Keratinocyte (primary cell): ENCODE results near the gene LSG1. TPM values are rescaled to one million over a fixed set of nuclear protein-coding genes. Genes with fewer than 3 reads are reported as not detected.

ENCODE experiments used
- DNase-seq: peaks from one replicate; pipeline ENCODE4 v3.0.0-alpha.2; 2011; ENCODE audit warnings: low read depth, missing footprints, low spot score
- FAIRE-seq: peaks from 2 replicates; lab custom pipeline; 2011; peaks lifted over from hg19 to GRCh38; lab: Jason Lieb, UNC
- H2AFZ ChIP-seq: 2 replicates; pipeline ENCODE4 v1.6.0; 2012; ENCODE audit warnings: low read length, control low read depth, inconsistent platforms; ENCODE audit not compliant: control insufficient read depth
- H3K27ac ChIP-seq: 2 replicates; pipeline ENCODE4 v1.5.1; 2011; ENCODE audit warnings: low read length; ENCODE audit not compliant: control insufficient read depth, insufficient read depth
- H3K27me3 ChIP-seq: 3 replicates; pipeline ENCODE4 v1.6.0; 2011; ENCODE audit warnings: low read length; ENCODE audit not compliant: control insufficient read depth, insufficient read depth; ENCODE audit errors: extremely low read depth
- H3K36me3 ChIP-seq, 2 experiments: 2 replicates in 1 of 2; 3 replicates in 1 of 2; pipeline ENCODE4 v1.5.1; 2011; ENCODE audit warnings: low read length in 2 of 2, mild to moderate bottlenecking in 1 of 2; ENCODE audit not compliant: control insufficient read depth in 2 of 2, insufficient read depth in 2 of 2; ENCODE audit errors: extremely low read depth in 1 of 2
- H3K4me1 ChIP-seq: 3 replicates; pipeline ENCODE4 v1.5.1; 2011; ENCODE audit warnings: low read length; ENCODE audit not compliant: control insufficient read depth, insufficient read depth; ENCODE audit errors: extremely low read depth
- H3K4me2 ChIP-seq: 3 replicates; pipeline ENCODE4 v1.6.0; 2011; ENCODE audit warnings: low read depth, low read length; ENCODE audit not compliant: control insufficient read depth, insufficient read depth; ENCODE audit errors: extremely low read depth
- H3K4me3 ChIP-seq, 3 experiments: fragments of 200-600 bp in 1 of 3; sonication (generic) in 1 of 3; 2 replicates in 2 of 3; 3 replicates in 1 of 3; pipeline ENCODE4 v1.5.1; 2011 to 2016; ENCODE audit warnings: low read length in 3 of 3, mild to moderate bottlenecking in 3 of 3, control low read depth in 2 of 3, inconsistent platforms in 1 of 3, low read depth in 1 of 3, mixed read lengths in 1 of 3, mixed run types in 1 of 3, moderate library complexity in 1 of 3; ENCODE audit not compliant: control insufficient read depth in 2 of 3, insufficient read depth in 2 of 3; ENCODE audit errors: extremely low read depth in 1 of 3
- H3K79me2 ChIP-seq: 2 replicates; pipeline ENCODE4 v1.6.0; 2012; ENCODE audit warnings: low read length; ENCODE audit not compliant: control insufficient read depth, insufficient read depth
- H3K9ac ChIP-seq: 3 replicates; pipeline ENCODE4 v1.6.0; 2011; ENCODE audit warnings: low read length; ENCODE audit not compliant: control insufficient read depth, insufficient read depth; ENCODE audit errors: extremely low read depth
- H3K9me1 ChIP-seq: 3 replicates; pipeline ENCODE4 v1.6.0; 2011; ENCODE audit warnings: low read length; ENCODE audit not compliant: control insufficient read depth, insufficient read depth; ENCODE audit errors: extremely low read depth
- H3K9me3 ChIP-seq: 2 replicates; pipeline ENCODE4 v1.5.1; 2012; ENCODE audit warnings: low read depth, low read length; ENCODE audit not compliant: control insufficient read depth
- H4K20me1 ChIP-seq: 3 replicates; pipeline ENCODE4 v1.6.0; 2011; ENCODE audit warnings: low read length; ENCODE audit not compliant: control insufficient read depth, insufficient read depth; ENCODE audit errors: extremely low read depth
- CTCF ChIP-seq, 3 experiments: IDR thresholded peaks in 1 of 3; conservative IDR thresholded peaks in 1 of 3; optimal IDR thresholded peaks in 1 of 3; 2 replicates in 2 of 3; 3 replicates in 1 of 3; pipeline versions ENCODE3 to v1.5.1; 2011; ENCODE audit warnings: low read length in 3 of 3, mild to moderate bottlenecking in 3 of 3, moderate library complexity in 2 of 3, control low read depth in 1 of 3, inconsistent platforms in 1 of 3; ENCODE audit not compliant: insufficient read depth in 2 of 3; ENCODE audit errors: extremely low read depth in 1 of 3
- EZH2 ChIP-seq: IDR thresholded peaks from one replicate; pipeline ENCODE4 v1.6.1; 2012; ENCODE audit warnings: inconsistent platforms, mild to moderate bottlenecking, low read length, moderate library complexity
- dilution Hi-C: fragments of 300-500 bp; cut with MboI; formaldehyde crosslinking; loops from one replicate; pipeline ENCODE4 v1.7.0; 2020; ENCODE audit warnings: low sequenced_read_pairs; ENCODE audit not compliant: extremely low pct_ligation_motif_present
- polyA plus RNA-seq, 5 experiments: library from polyadenylated mRNA; depleted of rRNA in 3 of 5; stranded (reverse) in 3 of 5; stranded (forward) in 1 of 5; unstranded in 1 of 5; fragments of >200 nt; gene quantifications; 1 replicate in 1 of 5; 2 replicates in 3 of 5; 3 replicates in 1 of 5; pipeline versions ENCODE4 v1.2.1 to v1.2.3, GENCODE V29; 2011 to 2012; ENCODE audit warnings: missing spikeins in 2 of 5, low read depth in 1 of 5, low replicate concordance in 1 of 5

The LSG1 gene
- polyA plus RNA-seq, 1 donor (not counting 4 experiments of a cell fraction or from before 2014, with no cell fraction given): 40.7 TPM

- dilution Hi-C loops: no loop called here
- H3K9me3 ChIP-seq: no peaks in the 10 kb centered on the region
- no peak for DNase-seq
- no peak overlapping the region for H3K27ac ChIP-seq
- no peaks in the 10 kb centered on the region for H4K20me1 ChIP-seq
- TF ChIP-seq EZH2: no peak
- no peak for TF ChIP-seq CTCF (optimal IDR thresholded peaks at IDR 0.05 in 1 of 3, IDR thresholded peaks at IDR 0.05 in 1 of 3, conservative IDR thresholded peaks at IDR 0.05 in 1 of 3; ENCODE audit: extremely low read depth in 1 of 3, insufficient read depth in 2 of 3, low read length in 3 of 3)
- no peaks in the 10 kb centered on the region for H3K27me3 ChIP-seq
- H3K4me2 ChIP-seq: no peak overlapping the region
- no peaks in the 10 kb centered on the region for H3K79me2 ChIP-seq
- no peak overlapping the region for H3K4me3 ChIP-seq
- no peak overlapping the region for H2AFZ ChIP-seq
- H3K9ac ChIP-seq: no peak overlapping the region
- no peaks in the 10 kb centered on the region for H3K9me1 ChIP-seq
- H3K36me3 ChIP-seq: peaks cover 3 to 5% of the 10 kb centered on the region in 2 experiments
- no peak for FAIRE-seq
- H3K4me1 ChIP-seq: no peaks in the 10 kb centered on the region
Observed at GRCh38 chr3:194604126-194604525, 67.9 kb downstream of the LSG1 start.

- Histone ChIP-seq H3K27me3 (no peaks in the 10 kb centered on the region), H4K20me1 (no peaks in the 10 kb centered on the region), H3K4me3 (no peak overlapping the region), H3K27ac (no peak overlapping the region), H3K36me3 (peaks cover 5 to 6% of the 10 kb centered on the region in 2 experiments), H3K4me2 (no peak overlapping the region), H3K9ac (no peak overlapping the region), H3K9me1 (no peaks in the 10 kb centered on the region), H2AFZ (no peak overlapping the region), H3K4me1 (no peaks in the 10 kb centered on the region), H3K9me3 (no peaks in the 10 kb centered on the region), H3K79me2 (no peaks in the 10 kb centered on the region)
- TF ChIP-seq EZH2 (no peak), CTCF (optimal IDR thresholded peaks at IDR 0.05 in 1 of 3, IDR thresholded peaks at IDR 0.05 in 1 of 3, conservative IDR thresholded peaks at IDR 0.05 in 1 of 3; ENCODE audit: extremely low read depth in 1 of 3, insufficient read depth in 2 of 3, low read length in 3 of 3) (no peak)
- FAIRE-seq (no peak), DNase-seq (no peak)
- dilution Hi-C loops: no loop called here
Observed at GRCh38 chr3:194602669-194603171, 69.3 kb downstream of the LSG1 start.
